Measurements from ENCODE around the gene PIPOX. TPM values are rescaled to one million over a fixed set of nuclear protein-coding genes. Genes with fewer than 3 reads are reported as not detected.

PIPOX gene
- total and polyA plus RNA-seq, 2 of the 13 experiments (the other 11 are each of a cell fraction or from before 2014, with no cell fraction given): 87.3 to 154 TPM

- ChIA-PET POLR2A (no interaction called here), CTCF (ENCODE audit: low intra/inter-chr PET ratio, low total read pairs) (no interaction called here)
- Histone ChIP-seq H3K9ac (ENCODE audit: insufficient read depth, low read depth, low read length) (no peak overlapping the region), H3K9me3 (ENCODE audit: low read length) (no peaks in the 10 kb centered on the region), H3K27ac (ENCODE audit: extremely low read length, insufficient read depth, low read length) (no peak overlapping the region), H3K4me1 (ENCODE audit: insufficient read depth, low read length) (peaks cover 51% of the 10 kb centered on the region), H4K20me1 (ENCODE audit: insufficient read depth, low read length) (no peaks in the 10 kb centered on the region), H3K27me3 (ENCODE audit: control insufficient read depth in 1 of 2, insufficient read depth in 2 of 2, low read length in 2 of 2) (peaks cover 6 to 27% of the 10 kb centered on the region in 2 experiments), H3K4me2 (ENCODE audit: low read depth, low read length) (no peak overlapping the region), H3K36me3 (replicated peaks in 1 of 2; ENCODE audit: control insufficient read depth in 1 of 2, insufficient read depth in 2 of 2, low read length in 2 of 2) (no peaks in the 10 kb centered on the region), H2AFZ (ENCODE audit: low read length) (no peak overlapping the region), H3K4me3 (replicated peaks in 1 of 3; ENCODE audit: insufficient read depth in 1 of 3, low read depth in 2 of 3, low read length in 3 of 3) (no peak overlapping the region), H3K79me2 (ENCODE audit: insufficient read depth, low read length) (no peaks in the 10 kb centered on the region)
- in situ Hi-C loops (cut with HindIII; ENCODE audit: extremely low pct_ligation_motif_present, low pct_unique_long_range_greater_than_20kb) (no loop called here), intact Hi-C loops (cut with micrococcal nuclease; ENCODE audit: unreplicated experiment) (no loop called here)
- BruUV-seq (replicated peaks): no TSS peak
- WGBS (ENCODE audit: low lambda C conversion rate): 70% methylated on average over 1 of the region's 1 CpG
- TF ChIP-seq ZNF251 (CRISPR knock-in tag; IDR thresholded peaks at IDR 0.05) (no peak), CREB1 (IDR thresholded peaks at IDR 0.05) (no peak), CREB1 (CRISPR knock-in tag; IDR thresholded peaks at IDR 0.05) (no peak), ZNF530 (CRISPR knock-in tag; IDR thresholded peaks at IDR 0.05; ENCODE audit: low read depth) (no peak), LBX2 (CRISPR knock-in tag; IDR thresholded peaks at IDR 0.05; ENCODE audit: borderline replicate concordance) (no peak), ZNF556 (CRISPR knock-in tag; IDR thresholded peaks at IDR 0.05; ENCODE audit: borderline replicate concordance) (no peak), SOX5 (CRISPR knock-in tag; IDR thresholded peaks at IDR 0.05; ENCODE audit: borderline replicate concordance) (no peak), ZNF503 (CRISPR knock-in tag; IDR thresholded peaks at IDR 0.05) (no peak), ZNF746 (CRISPR knock-in tag; IDR thresholded peaks at IDR 0.05) (no peak), HDAC6 (IDR thresholded peaks at IDR 0.05; ENCODE audit: low read depth, low read length) (no peak), ZNF564 (CRISPR knock-in tag; IDR thresholded peaks at IDR 0.05) (no peak), HDAC2 (CRISPR knock-in tag; IDR thresholded peaks at IDR 0.05) (no peak)
- TF ChIP-seq, protein P1, sequence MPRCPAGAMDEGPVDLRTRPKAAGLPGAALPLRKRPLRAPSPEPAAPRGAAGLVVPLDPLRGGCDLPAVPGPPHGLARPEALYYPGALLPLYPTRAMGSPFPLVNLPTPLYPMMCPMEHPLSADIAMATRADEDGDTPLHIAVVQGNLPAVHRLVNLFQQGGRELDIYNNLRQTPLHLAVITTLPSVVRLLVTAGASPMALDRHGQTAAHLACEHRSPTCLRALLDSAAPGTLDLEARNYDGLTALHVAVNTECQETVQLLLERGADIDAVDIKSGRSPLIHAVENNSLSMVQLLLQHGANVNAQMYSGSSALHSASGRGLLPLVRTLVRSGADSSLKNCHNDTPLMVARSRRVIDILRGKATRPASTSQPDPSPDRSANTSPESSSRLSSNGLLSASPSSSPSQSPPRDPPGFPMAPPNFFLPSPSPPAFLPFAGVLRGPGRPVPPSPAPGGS (CRISPR knock-in tag; IDR thresholded peaks at IDR 0.05): no peak
- ATAC-seq (no peak), FAIRE-seq (no peak), DNase-seq (ENCODE audit: low spot score) (no peak)
Measured at GRCh38 chr17:28997806-28998205, 45.1 kb upstream of the PIPOX start.
